Esophagus squamous epithelium (tissue), 5 donors: ENCODE results near the gene CFAP53. TPM values are rescaled to one million over a fixed set of nuclear protein-coding genes. Genes with fewer than 3 reads are reported as not detected.

Source experiments
- DNase-seq: peaks from one replicate; lab custom pipeline; 2025; lab: John Stamatoyannopoulos, UW
- H3K27ac ChIP-seq, 4 donors: fragments of 200-600 bp; sonication (generic); one replicate each; pipeline ENCODE4 v1.5.1; 2016 to 2019; ENCODE audit warnings: mild to moderate bottlenecking in 1 of 4
- H3K27me3 ChIP-seq, 4 donors: fragments of 200-600 bp; sonication (generic); 1 replicate in 3 of 4; 2 replicates in 1 of 4; pipeline versions ENCODE4 v1.5.1 to v1.6.0; 2017 to 2021; ENCODE audit warnings: antibody characterized with exemption in 1 of 4
- H3K36me3 ChIP-seq, 3 donors: fragments of 200-600 bp; sonication (generic); one replicate each; pipeline ENCODE4 v1.5.1; 2016 to 2019
- H3K4me1 ChIP-seq, 3 donors: fragments of 200-600 bp; sonication (generic); one replicate each; pipeline ENCODE4 v1.5.1; 2017 to 2019
- H3K4me3 ChIP-seq, 4 donors: fragments of 200-600 bp; sonication (generic); 1 replicate in 3 of 4; 2 replicates in 1 of 4; pipeline ENCODE4 v1.5.1; 2016 to 2019; ENCODE audit warnings: mild to moderate bottlenecking in 2 of 4, moderate library complexity in 1 of 4
- H3K9me3 ChIP-seq, 3 donors: fragments of 200-600 bp; sonication (generic); one replicate each; pipeline ENCODE4 v1.5.1; 2016 to 2019
- CTCF ChIP-seq, 6 experiments: fragments of 450-650 bp in 4 of 6; fragments of 200-600 bp in 2 of 6; sonication (generic) in 2 of 6; IDR thresholded peaks; one replicate each; pipeline ENCODE4 v1.5.1; 2016 to 2019; ENCODE audit warnings: antibody characterized with exemption in 6 of 6, mild to moderate bottlenecking in 4 of 6, moderate library complexity in 4 of 6
- POLR2A ChIP-seq, 4 donors: fragments of 450-650 bp; IDR thresholded peaks; one replicate each; pipeline ENCODE4 v1.6.1; 2017; ENCODE audit warnings: antibody characterized with exemption in 4 of 4, mild to moderate bottlenecking in 4 of 4, moderate library complexity in 3 of 4
- WGBS, 2 donors: methylation state at CpG; one replicate each; pipeline ENCODE4 v1.1.5; 2018; 5-methylcytosine and 5-hydroxymethylcytosine counted together
- intact Hi-C: fragments of 100-400 bp; cut with DNase I; formaldehyde crosslinking; loops from one replicate; pipeline ENCODE4 v1.15.0; 2022
- total RNA-seq, 4 donors: library from RNA; depleted of rRNA; stranded (reverse); fragments of >200 nt; gene quantifications; one replicate each; pipeline ENCODE4 v1.1.0, GENCODE V29; 2016
- donor health status: DM: yes; HTN: yes; CAD: no.

The CFAP53 gene
- total RNA-seq, 4 donors from 2014 or later, result 0.19 TPM; not detected in 3

GRCh38 chr18:50275503-50276036, 9.3 kb upstream of the CFAP53 start:
- no peak for TF ChIP-seq POLR2A (IDR thresholded peaks at IDR 0.05)
- TF ChIP-seq CTCF (IDR thresholded peaks at IDR 0.05), result no peak
- no peak overlapping the region for H3K4me3 ChIP-seq
- no peak overlapping the region for H3K27ac ChIP-seq
- H3K36me3 ChIP-seq, result peaks cover 51 to 91% (median 53%) of the 10 kb centered on the region in 3 donors
- no peak for DNase-seq
- H3K27me3 ChIP-seq, result no peaks in the 10 kb centered on the region
- no peaks in the 10 kb centered on the region for H3K9me3 ChIP-seq
- intact Hi-C loops, result no loop called here
- 94 to 98% methylated on average over 5 to 7 of the region's 19 CpGs for WGBS, 2 donors
- H3K4me1 ChIP-seq, result peaks cover 10 to 32% (median 18%) of the 10 kb centered on the region in 3 donors

GRCh38 chr18:50274941-50275340, 8.6 kb upstream of the CFAP53 start:
- no peak overlapping the region for H3K27ac ChIP-seq
- no peaks in the 10 kb centered on the region for H3K9me3 ChIP-seq
- TF ChIP-seq POLR2A (IDR thresholded peaks at IDR 0.05) (no peak), CTCF (IDR thresholded peaks at IDR 0.05) (no peak)
- peaks cover 4 to 26% (median 11%) of the 10 kb centered on the region in 3 donors for H3K4me1 ChIP-seq
- DNase-seq, result no peak
- H3K4me3 ChIP-seq, result no peak overlapping the region
- 84% methylated on average over 7 of the region's 10 CpGs; no CpG with 5 or more reads in 1 of the 2 donors for WGBS, 2 donors
- intact Hi-C loops, result no loop called here
- no peaks in the 10 kb centered on the region for H3K27me3 ChIP-seq
- H3K36me3 ChIP-seq, result peaks cover 51 to 97% (median 57%) of the 10 kb centered on the region in 3 donors

- TF ChIP-seq POLR2A (IDR thresholded peaks at IDR 0.05) (no peak), CTCF (IDR thresholded peaks at IDR 0.05) (no peak)
- intact Hi-C loops, result no loop called here
- Histone ChIP-seq H3K4me1 (peaks cover 0 to 17% (median 3%) of the 10 kb centered on the region in 3 donors), H3K4me3 (no peak overlapping the region), H3K36me3 (peaks cover 51 to 98% (median 60%) of the 10 kb centered on the region in 3 donors), H3K27me3 (no peaks in the 10 kb centered on the region), H3K27ac (no peak overlapping the region), H3K9me3 (no peaks in the 10 kb centered on the region)
- DNase-seq, result no peak
- 100% methylated on average over 1 of the region's 17 CpGs for WGBS, 2 donors
Observed at GRCh38 chr18:50274044-50274442, 7.7 kb upstream of the CFAP53 start.

- no peaks in the 10 kb centered on the region for H3K27me3 ChIP-seq
- H3K4me3 ChIP-seq, result no peak overlapping the region
- no peak for TF ChIP-seq CTCF (IDR thresholded peaks at IDR 0.05)
- TF ChIP-seq POLR2A (IDR thresholded peaks at IDR 0.05), result no peak
- no peaks in the 10 kb centered on the region for H3K9me3 ChIP-seq
- intact Hi-C loops, result no loop called here
- no peak overlapping the region for H3K27ac ChIP-seq
- peaks cover 0 to 14% (median 3%) of the 10 kb centered on the region in 3 donors for H3K4me1 ChIP-seq
- H3K36me3 ChIP-seq, result peaks cover 51 to 96% (median 62%) of the 10 kb centered on the region in 3 donors
- no peak for DNase-seq
- 83 to 92% methylated on average over 5 to 10 of the region's 23 CpGs for WGBS, 2 donors
Observed at GRCh38 chr18:50273203-50274043, 7.1 kb upstream of the CFAP53 start.

DNA sequence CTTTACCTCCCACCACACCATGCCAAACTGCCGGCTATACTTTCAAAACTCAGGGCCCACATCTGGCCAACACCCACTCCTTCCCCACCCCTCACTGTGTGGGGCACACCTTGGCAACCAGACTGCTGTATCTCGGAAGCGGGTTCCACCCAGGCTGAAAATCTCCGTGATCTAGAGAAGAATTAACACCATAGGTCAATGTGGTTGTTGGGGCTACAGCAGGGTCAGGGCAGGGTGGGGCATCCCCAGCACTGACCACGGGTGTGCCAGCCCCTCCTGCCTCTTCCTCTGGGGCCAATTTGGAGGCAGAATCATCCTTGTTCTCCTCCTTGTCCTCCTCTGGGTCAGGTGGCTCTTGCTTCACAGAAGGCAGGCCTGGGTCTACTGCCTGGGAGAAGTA, 6.3 kb upstream of the CFAP53 start:
- Histone ChIP-seq H3K4me1 (peaks cover 0 to 14% (median 0%) of the 10 kb centered on the region in 3 donors), H3K4me3 (no peak overlapping the region), H3K9me3 (no peaks in the 10 kb centered on the region), H3K36me3 (peaks cover 51 to 89% (median 62%) of the 10 kb centered on the region in 3 donors), H3K27me3 (no peaks in the 10 kb centered on the region), H3K27ac (no peak overlapping the region)
- no peak for DNase-seq
- intact Hi-C loops, result no loop called here
- 92 to 100% methylated on average over 1 to 5 of the region's 5 CpGs for WGBS, 2 donors
- TF ChIP-seq POLR2A (IDR thresholded peaks at IDR 0.05) (no peak), CTCF (IDR thresholded peaks at IDR 0.05) (no peak)
